OCI-LY3 (cell line): ENCODE data around the gene ATP2C2.

Experiments
- CTCF ChIP-seq: fragments of 200-600, 300-600 bp; sonication (generic); IDR thresholded peaks from 2 replicates; pipeline ENCODE4 v1.5.1; 2014; ENCODE audit warnings: antibody characterized with exemption, low read length, low read depth
- EZH2phosphoT487 ChIP-seq: fragments of 200-600 bp; shearing (Covaris generic); IDR thresholded peaks from 2 replicates; pipeline ENCODE4 v1.6.1; 2018; ENCODE audit warnings: antibody characterized with exemption, mixed run types, low read depth

GRCh38 chr16:84408314-84408690, 40.0 kb downstream of the ATP2C2 start:
- no peak for TF ChIP-seq CTCF
- TF ChIP-seq EZH2phosphoT487: no peak
